ENCODE results near the gene UFSP2. TPM values are rescaled to one million over a fixed set of nuclear protein-coding genes. Genes with fewer than 3 reads are reported as not detected.

UFSP2 gene
- total RNA-seq, 4 donors from 2014 or later: 36.7 to 49.0 (median 40.6) TPM

GRCh38 chr4:185394568-185395237 is 31.1 kb downstream of the UFSP2 start:
- no peak for DNase-seq (ENCODE audit: extremely low spot score)
- intact Hi-C loops (cut with DNase I): loop anchor here (5.0 to 10.0 kb wide), 2 partner anchors 192 to 200 kb away; partner anchors contain the start of gene CFAP97
- Histone ChIP-seq H3K36me3 (peaks cover 0 to 1% (median 0%) of the 10 kb centered on the region in 4 donors), H3K4me1 (peaks cover 18 to 42% (median 36%) of the 10 kb centered on the region in 4 donors), H3K27ac (replicated peaks in 1 of 4) (peak overlapping the region; percentile 99 to 100 (median 100)), H3K27me3 (no peaks in the 10 kb centered on the region), H3K9me3 (no peaks in the 10 kb centered on the region), H3K4me3 (peak overlapping the region; percentile 69 to 90 (median 81))
- WGBS: 73% methylated on average over 12 of the region's 12 CpGs
- TF ChIP-seq EP300 (IDR thresholded peaks at IDR 0.05) (no peak), POLR2A (IDR thresholded peaks at IDR 0.05; ENCODE audit: low read depth) (no peak), POLR2AphosphoS5 (IDR thresholded peaks at IDR 0.05) (no peak)
- TF ChIP-seq, protein P1, sequence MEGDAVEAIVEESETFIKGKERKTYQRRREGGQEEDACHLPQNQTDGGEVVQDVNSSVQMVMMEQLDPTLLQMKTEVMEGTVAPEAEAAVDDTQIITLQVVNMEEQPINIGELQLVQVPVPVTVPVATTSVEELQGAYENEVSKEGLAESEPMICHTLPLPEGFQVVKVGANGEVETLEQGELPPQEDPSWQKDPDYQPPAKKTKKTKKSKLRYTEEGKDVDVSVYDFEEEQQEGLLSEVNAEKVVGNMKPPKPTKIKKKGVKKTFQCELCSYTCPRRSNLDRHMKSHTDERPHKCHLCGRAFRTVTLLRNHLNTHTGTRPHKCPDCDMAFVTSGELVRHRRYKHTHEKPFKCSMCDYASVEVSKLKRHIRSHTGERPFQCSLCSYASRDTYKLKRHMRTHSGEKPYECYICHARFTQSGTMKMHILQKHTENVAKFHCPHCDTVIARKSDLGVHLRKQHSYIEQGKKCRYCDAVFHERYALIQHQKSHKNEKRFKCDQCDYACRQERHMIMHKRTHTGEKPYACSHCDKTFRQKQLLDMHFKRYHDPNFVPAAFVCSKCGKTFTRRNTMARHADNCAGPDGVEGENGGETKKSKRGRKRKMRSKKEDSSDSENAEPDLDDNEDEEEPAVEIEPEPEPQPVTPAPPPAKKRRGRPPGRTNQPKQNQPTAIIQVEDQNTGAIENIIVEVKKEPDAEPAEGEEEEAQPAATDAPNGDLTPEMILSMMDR (IDR thresholded peaks at IDR 0.05): no peak

- no peaks in the 10 kb centered on the region for H3K36me3 ChIP-seq
- no peaks in the 10 kb centered on the region for H3K9me3 ChIP-seq
- DNase-seq (ENCODE audit: extremely low spot score): no peak
- 81% methylated on average over 1 of the region's 1 CpG for WGBS
- H3K4me1 ChIP-seq: peaks cover 10 to 16% (median 12%) of the 10 kb centered on the region in 4 donors
- H3K27me3 ChIP-seq: no peaks in the 10 kb centered on the region
- TF ChIP-seq, protein P1 (IDR thresholded peaks at IDR 0.05): no peak
- no peak for TF ChIP-seq POLR2A (IDR thresholded peaks at IDR 0.05; ENCODE audit: low read depth)
- TF ChIP-seq POLR2AphosphoS5 (IDR thresholded peaks at IDR 0.05): no peak
- no peak for TF ChIP-seq EP300 (IDR thresholded peaks at IDR 0.05)
- intact Hi-C loops (cut with DNase I): loop anchor here (10.0 kb wide), 1 partner anchor 203 kb away; no protein-coding TSS in a partner anchor
- H3K27ac ChIP-seq (replicated peaks in 1 of 4): no peak overlapping the region
- no peak overlapping the region for H3K4me3 ChIP-seq
Observed at GRCh38 chr4:185392156-185392555, 33.6 kb downstream of the UFSP2 start.

DNA sequence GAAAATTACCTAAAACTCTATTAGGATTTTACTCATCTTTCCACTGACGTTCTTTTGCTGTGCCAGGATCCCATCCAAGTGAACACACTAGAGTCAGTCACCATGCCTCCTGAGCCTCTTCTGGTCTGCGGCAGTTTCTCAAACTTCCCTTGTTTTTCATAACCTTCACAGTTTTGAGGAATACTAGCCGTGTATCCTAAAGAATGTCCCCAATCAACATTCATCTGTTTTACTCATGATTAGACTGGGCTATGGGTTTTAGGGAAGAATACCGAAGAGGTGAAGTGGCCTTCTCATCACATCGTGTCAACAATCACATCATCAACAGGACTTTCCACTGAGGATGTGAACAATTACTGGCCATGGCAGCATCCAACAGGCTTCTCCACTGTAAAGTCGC is 34.8 kb downstream of the UFSP2 start:
- TF ChIP-seq EP300 (IDR thresholded peaks at IDR 0.05) (no peak), POLR2AphosphoS5 (IDR thresholded peaks at IDR 0.05) (no peak), POLR2A (IDR thresholded peaks at IDR 0.05; ENCODE audit: low read depth) (no peak)
- TF ChIP-seq, protein P1 (IDR thresholded peaks at IDR 0.05): no peak
- no peak overlapping the region for H3K4me3 ChIP-seq
- DNase-seq (ENCODE audit: extremely low spot score): no peak
- no peak overlapping the region for H3K27ac ChIP-seq (replicated peaks in 1 of 4)
- H3K4me1 ChIP-seq: peaks cover 4 to 16% (median 8%) of the 10 kb centered on the region in 4 donors
- 91% methylated on average over 6 of the region's 6 CpGs for WGBS
- intact Hi-C loops (cut with DNase I): loop anchor here (10.0 kb wide), 1 partner anchor 204 kb away; no protein-coding TSS in a partner anchor
- no peaks in the 10 kb centered on the region for H3K9me3 ChIP-seq
- no peaks in the 10 kb centered on the region for H3K27me3 ChIP-seq
- no peaks in the 10 kb centered on the region for H3K36me3 ChIP-seq

- Histone ChIP-seq H3K27me3 (no peaks in the 10 kb centered on the region), H3K4me1 (peaks cover 0 to 3% (median 0%) of the 10 kb centered on the region in 4 donors), H3K9me3 (no peaks in the 10 kb centered on the region), H3K4me3 (no peak overlapping the region), H3K27ac (replicated peaks in 1 of 4) (no peak overlapping the region), H3K36me3 (no peaks in the 10 kb centered on the region)
- no peak for TF ChIP-seq POLR2AphosphoS5 (IDR thresholded peaks at IDR 0.05)
- TF ChIP-seq POLR2A (IDR thresholded peaks at IDR 0.05; ENCODE audit: low read depth): no peak
- no peak for TF ChIP-seq EP300 (IDR thresholded peaks at IDR 0.05)
- intact Hi-C loops (cut with DNase I): no loop called here
- WGBS: 96% methylated on average over 12 of the region's 12 CpGs
- no peak for DNase-seq (ENCODE audit: extremely low spot score)
Observed at GRCh38 chr4:185387957-185388356, 37.8 kb downstream of the UFSP2 start.

GRCh38 chr4:185384930-185385331 is 40.8 kb downstream of the UFSP2 start:
- TF ChIP-seq POLR2A (IDR thresholded peaks at IDR 0.05; ENCODE audit: low read depth): no peak
- peak in 1 of 2 donors; percentile 13 for TF ChIP-seq POLR2AphosphoS5 (IDR thresholded peaks at IDR 0.05)
- WGBS: 35% methylated on average over 10 of the region's 10 CpGs
- H3K4me1 ChIP-seq: peaks cover 0 to 3% (median 0%) of the 10 kb centered on the region in 4 donors
- H3K27ac ChIP-seq (replicated peaks in 1 of 4): no peak overlapping the region
- H3K27me3 ChIP-seq: no peaks in the 10 kb centered on the region
- peak overlapping the region in 1 of 4 donors; percentile 6 for H3K4me3 ChIP-seq
- no peaks in the 10 kb centered on the region for H3K36me3 ChIP-seq
- intact Hi-C loops (cut with DNase I): no loop called here
- no peaks in the 10 kb centered on the region for H3K9me3 ChIP-seq
- no peak for DNase-seq (ENCODE audit: extremely low spot score)
